ENCODE measurements around the gene GLYATL1. TPM values are rescaled to one million over a fixed set of nuclear protein-coding genes. Genes with fewer than 3 reads are reported as not detected.

GLYATL1 gene
- total and polyA plus RNA-seq, 2 experiments from 2014 or later: 7.9 to 12.6 TPM

DNA sequence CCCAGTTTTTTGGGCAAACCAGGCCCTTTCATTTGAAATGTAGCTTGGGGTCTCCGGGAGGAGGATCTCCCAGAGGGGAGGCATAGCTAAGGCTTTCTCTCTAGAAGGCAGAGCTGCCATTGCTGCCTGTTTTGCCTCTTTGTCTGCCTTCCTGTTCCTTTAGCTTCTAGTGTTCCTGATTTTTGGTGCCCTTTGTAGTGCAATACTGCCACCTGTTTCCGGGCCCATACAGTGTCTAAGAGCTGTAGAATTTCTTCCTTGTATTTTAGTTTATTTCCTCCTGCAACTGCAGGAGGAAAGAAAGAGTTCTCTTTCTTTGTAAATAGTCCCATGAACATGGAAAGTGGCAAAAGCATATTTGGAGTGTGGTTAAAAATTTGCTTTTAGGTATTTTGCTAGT lies 19.3 kb upstream of the GLYATL1 start:
- Histone ChIP-seq H3K4me1 (ENCODE audit: insufficient read depth) (peaks cover 22% of the 10 kb centered on the region), H2AFZ (no peak overlapping the region), H3K4me3 (no peak overlapping the region), H3K79me2 (replicated peaks; ENCODE audit: insufficient read depth) (no peaks in the 10 kb centered on the region), H3K4me2 (no peak overlapping the region), H3K36me3 (ENCODE audit: insufficient read depth) (peaks cover 11% of the 10 kb centered on the region; the same call in 1 of the 2 replicates), H3F3A (replicated peaks; ENCODE audit: low read depth) (no peaks in the 10 kb centered on the region), H3K9me2 (ENCODE audit: insufficient read depth) (no peaks in the 10 kb centered on the region; the same call in 1 of the 2 replicates), H3K27me3 (ENCODE audit: insufficient read depth) (no peaks in the 10 kb centered on the region), H3K27ac (ENCODE audit: low read depth) (no peak overlapping the region), H4K20me1 (replicated peaks; ENCODE audit: insufficient read depth) (no peaks in the 10 kb centered on the region)
- H3K4me1 Mint-ChIP-seq: peaks cover 27% of the 10 kb centered on the region
- TF ChIP-seq, protein P1, sequence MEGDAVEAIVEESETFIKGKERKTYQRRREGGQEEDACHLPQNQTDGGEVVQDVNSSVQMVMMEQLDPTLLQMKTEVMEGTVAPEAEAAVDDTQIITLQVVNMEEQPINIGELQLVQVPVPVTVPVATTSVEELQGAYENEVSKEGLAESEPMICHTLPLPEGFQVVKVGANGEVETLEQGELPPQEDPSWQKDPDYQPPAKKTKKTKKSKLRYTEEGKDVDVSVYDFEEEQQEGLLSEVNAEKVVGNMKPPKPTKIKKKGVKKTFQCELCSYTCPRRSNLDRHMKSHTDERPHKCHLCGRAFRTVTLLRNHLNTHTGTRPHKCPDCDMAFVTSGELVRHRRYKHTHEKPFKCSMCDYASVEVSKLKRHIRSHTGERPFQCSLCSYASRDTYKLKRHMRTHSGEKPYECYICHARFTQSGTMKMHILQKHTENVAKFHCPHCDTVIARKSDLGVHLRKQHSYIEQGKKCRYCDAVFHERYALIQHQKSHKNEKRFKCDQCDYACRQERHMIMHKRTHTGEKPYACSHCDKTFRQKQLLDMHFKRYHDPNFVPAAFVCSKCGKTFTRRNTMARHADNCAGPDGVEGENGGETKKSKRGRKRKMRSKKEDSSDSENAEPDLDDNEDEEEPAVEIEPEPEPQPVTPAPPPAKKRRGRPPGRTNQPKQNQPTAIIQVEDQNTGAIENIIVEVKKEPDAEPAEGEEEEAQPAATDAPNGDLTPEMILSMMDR (conservative IDR thresholded peaks at IDR 0.05; ENCODE audit: low read depth in 2 of 2): peak in 1 of 2 experiments; percentile 24; a peak in 1 of 4 replicates
- TF ChIP-seq EZH2 (IDR thresholded peaks at IDR 0.05; ENCODE audit: low read depth, unreplicated experiment): no peak
- H3K36me3 Mint-ChIP-seq (ENCODE audit: low read depth): peaks cover 13% of the 10 kb centered on the region
- H3K9me3 Mint-ChIP-seq: peaks cover 33% of the 10 kb centered on the region
- no peak for ATAC-seq
- H3K27ac Mint-ChIP-seq: no peak overlapping the region
- H3K4me3 Mint-ChIP-seq: no peak overlapping the region
- peaks cover 3% of the 10 kb centered on the region for H3K27me3 Mint-ChIP-seq (ENCODE audit: insufficient read depth, low read depth, poor library complexity)
- no peak for DNase-seq (ENCODE audit: low spot score)

DNA sequence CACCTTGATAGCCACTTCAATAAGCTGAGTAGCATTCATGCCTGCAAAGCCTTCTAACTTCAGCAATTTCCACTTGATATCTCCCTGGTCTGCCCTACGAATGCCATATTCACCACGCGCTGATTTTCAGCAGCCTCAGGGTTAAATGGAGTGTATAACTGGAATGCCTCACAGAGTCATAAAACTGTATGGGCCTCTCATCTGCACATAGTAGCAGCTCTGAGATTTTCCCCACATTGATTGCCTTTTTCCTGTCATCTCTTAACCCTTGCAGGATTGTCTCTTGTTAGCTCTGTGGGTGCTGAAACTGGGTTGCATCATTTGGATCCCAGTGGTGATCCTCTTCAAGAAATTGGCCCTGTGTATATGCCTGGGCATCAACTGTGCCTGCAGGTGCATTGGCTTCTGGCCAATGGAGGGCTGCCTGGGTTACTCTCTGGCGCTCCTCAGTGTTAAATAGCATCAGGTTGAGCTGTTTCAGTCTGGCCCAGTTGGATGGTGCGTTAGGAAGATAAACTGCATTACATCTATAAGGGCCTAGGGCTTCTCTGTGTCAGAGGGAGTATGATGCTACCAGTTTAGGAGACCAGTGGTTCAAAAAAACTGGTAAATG lies 17.4 kb upstream of the GLYATL1 start:
- no peaks in the 10 kb centered on the region for H4K20me1 ChIP-seq (replicated peaks; ENCODE audit: insufficient read depth)
- H3K27ac ChIP-seq (ENCODE audit: low read depth): no peak overlapping the region
- no peaks in the 10 kb centered on the region; the same call in 1 of the 2 replicates for H3K9me2 ChIP-seq (ENCODE audit: insufficient read depth)
- H3K4me1 ChIP-seq (ENCODE audit: insufficient read depth): peaks cover 27% of the 10 kb centered on the region
- ATAC-seq (no peak), DNase-seq (ENCODE audit: low spot score) (no peak)
- H2AFZ ChIP-seq: no peak overlapping the region
- H3K36me3 ChIP-seq (ENCODE audit: insufficient read depth): peaks cover 2% of the 10 kb centered on the region; the same call in 1 of the 2 replicates
- Mint-ChIP-seq H3K4me3 (no peak overlapping the region), H3K27me3 (ENCODE audit: insufficient read depth, low read depth, poor library complexity) (peaks cover 3% of the 10 kb centered on the region), H3K9me3 (peaks cover 15% of the 10 kb centered on the region), H3K36me3 (ENCODE audit: low read depth) (peaks cover 6% of the 10 kb centered on the region; the same call in 2 of the 3 replicates), H3K27ac (no peak overlapping the region), H3K4me1 (peaks cover 38% of the 10 kb centered on the region)
- no peaks in the 10 kb centered on the region for H3K27me3 ChIP-seq (ENCODE audit: insufficient read depth)
- no peaks in the 10 kb centered on the region for H3F3A ChIP-seq (replicated peaks; ENCODE audit: low read depth)
- no peak overlapping the region for H3K4me3 ChIP-seq
- no peak overlapping the region for H3K4me2 ChIP-seq
- H3K79me2 ChIP-seq (replicated peaks; ENCODE audit: insufficient read depth): no peaks in the 10 kb centered on the region
- TF ChIP-seq, protein P1 (conservative IDR thresholded peaks at IDR 0.05; ENCODE audit: low read depth in 2 of 2): no peak
- no peak for TF ChIP-seq CREB1 (CRISPR knock-in tag; IDR thresholded peaks at IDR 0.05; ENCODE audit: low read depth)
- TF ChIP-seq, protein P2, sequence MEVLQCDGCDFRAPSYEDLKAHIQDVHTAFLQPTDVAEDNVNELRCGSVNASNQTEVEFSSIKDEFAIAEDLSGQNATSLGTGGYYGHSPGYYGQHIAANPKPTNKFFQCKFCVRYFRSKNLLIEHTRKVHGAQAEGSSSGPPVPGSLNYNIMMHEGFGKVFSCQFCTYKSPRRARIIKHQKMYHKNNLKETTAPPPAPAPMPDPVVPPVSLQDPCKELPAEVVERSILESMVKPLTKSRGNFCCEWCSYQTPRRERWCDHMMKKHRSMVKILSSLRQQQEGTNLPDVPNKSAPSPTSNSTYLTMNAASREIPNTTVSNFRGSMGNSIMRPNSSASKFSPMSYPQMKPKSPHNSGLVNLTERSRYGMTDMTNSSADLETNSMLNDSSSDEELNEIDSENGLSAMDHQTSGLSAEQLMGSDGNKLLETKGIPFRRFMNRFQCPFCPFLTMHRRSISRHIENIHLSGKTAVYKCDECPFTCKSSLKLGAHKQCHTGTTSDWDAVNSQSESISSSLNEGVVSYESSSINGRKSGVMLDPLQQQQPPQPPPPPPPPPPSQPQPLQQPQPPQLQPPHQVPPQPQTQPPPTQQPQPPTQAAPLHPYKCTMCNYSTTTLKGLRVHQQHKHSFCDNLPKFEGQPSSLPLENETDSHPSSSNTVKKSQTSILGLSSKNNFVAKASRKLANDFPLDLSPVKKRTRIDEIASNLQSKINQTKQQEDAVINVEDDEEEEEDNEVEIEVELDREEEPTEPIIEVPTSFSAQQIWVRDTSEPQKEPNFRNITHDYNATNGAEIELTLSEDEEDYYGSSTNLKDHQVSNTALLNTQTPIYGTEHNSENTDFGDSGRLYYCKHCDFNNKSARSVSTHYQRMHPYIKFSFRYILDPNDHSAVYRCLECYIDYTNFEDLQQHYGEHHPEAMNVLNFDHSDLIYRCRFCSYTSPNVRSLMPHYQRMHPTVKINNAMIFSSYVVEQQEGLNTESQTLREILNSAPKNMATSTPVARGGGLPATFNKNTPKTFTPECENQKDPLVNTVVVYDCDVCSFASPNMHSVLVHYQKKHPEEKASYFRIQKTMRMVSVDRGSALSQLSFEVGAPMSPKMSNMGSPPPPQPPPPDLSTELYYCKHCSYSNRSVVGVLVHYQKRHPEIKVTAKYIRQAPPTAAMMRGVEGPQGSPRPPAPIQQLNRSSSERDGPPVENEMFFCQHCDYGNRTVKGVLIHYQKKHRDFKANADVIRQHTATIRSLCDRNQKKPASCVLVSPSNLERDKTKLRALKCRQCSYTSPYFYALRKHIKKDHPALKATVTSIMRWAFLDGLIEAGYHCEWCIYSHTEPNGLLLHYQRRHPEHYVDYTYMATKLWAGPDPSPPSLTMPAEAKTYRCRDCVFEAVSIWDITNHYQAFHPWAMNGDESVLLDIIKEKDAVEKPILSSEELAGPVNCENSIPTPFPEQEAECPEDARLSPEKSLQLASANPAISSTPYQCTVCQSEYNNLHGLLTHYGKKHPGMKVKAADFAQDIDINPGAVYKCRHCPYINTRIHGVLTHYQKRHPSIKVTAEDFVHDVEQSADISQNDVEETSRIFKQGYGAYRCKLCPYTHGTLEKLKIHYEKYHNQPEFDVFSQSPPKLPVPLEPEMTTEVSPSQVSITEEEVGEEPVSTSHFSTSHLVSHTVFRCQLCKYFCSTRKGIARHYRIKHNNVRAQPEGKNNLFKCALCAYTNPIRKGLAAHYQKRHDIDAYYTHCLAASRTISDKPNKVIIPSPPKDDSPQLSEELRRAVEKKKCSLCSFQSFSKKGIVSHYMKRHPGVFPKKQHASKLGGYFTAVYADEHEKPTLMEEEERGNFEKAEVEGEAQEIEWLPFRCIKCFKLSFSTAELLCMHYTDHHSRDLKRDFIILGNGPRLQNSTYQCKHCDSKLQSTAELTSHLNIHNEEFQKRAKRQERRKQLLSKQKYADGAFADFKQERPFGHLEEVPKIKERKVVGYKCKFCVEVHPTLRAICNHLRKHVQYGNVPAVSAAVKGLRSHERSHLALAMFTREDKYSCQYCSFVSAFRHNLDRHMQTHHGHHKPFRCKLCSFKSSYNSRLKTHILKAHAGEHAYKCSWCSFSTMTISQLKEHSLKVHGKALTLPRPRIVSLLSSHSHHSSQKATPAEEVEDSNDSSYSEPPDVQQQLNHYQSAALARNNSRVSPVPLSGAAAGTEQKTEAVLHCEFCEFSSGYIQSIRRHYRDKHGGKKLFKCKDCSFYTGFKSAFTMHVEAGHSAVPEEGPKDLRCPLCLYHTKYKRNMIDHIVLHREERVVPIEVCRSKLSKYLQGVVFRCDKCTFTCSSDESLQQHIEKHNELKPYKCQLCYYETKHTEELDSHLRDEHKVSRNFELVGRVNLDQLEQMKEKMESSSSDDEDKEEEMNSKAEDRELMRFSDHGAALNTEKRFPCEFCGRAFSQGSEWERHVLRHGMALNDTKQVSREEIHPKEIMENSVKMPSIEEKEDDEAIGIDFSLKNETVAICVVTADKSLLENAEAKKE (CRISPR knock-in tag; IDR thresholded peaks at IDR 0.05): no peak
- TF ChIP-seq EZH2phosphoT487 (IDR thresholded peaks at IDR 0.05; ENCODE audit: unreplicated experiment): no peak
- no peak for TF ChIP-seq JUNB (IDR thresholded peaks at IDR 0.05; ENCODE audit: unreplicated experiment)
- TF ChIP-seq ZNF114 (CRISPR knock-in tag; IDR thresholded peaks at IDR 0.05): no peak
- TF ChIP-seq, protein P3, sequence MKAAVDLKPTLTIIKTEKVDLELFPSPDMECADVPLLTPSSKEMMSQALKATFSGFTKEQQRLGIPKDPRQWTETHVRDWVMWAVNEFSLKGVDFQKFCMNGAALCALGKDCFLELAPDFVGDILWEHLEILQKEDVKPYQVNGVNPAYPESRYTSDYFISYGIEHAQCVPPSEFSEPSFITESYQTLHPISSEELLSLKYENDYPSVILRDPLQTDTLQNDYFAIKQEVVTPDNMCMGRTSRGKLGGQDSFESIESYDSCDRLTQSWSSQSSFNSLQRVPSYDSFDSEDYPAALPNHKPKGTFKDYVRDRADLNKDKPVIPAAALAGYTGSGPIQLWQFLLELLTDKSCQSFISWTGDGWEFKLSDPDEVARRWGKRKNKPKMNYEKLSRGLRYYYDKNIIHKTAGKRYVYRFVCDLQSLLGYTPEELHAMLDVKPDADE (IDR thresholded peaks at IDR 0.05): no peak
- TF ChIP-seq EZH2 (IDR thresholded peaks at IDR 0.05; ENCODE audit: low read depth, unreplicated experiment): no peak
